ENCODE measurements around the gene LAMA2.

GRCh38 chr6:129331450-129332138 is 448.7 kb downstream of the LAMA2 start:
- TF ChIP-seq FOXP2 (optimal IDR thresholded peaks at IDR 0.05; ENCODE audit: control extremely low read depth, extremely low read length, insufficient read depth) (no peak), POLR2AphosphoS5 (IDR thresholded peaks at IDR 0.05; ENCODE audit: borderline replicate concordance, low read depth, low read length) (no peak)

All from SK-N-MC (cell line).